Tibial nerve (tissue), 4 donors: Measurements from ENCODE around the gene S100A10.

Source experiments
- CTCF ChIP-seq, 5 experiments: fragments of 200-600 bp in 3 of 5; fragments of 450-650 bp in 2 of 5; sonication (generic) in 3 of 5; IDR thresholded peaks; one replicate each; pipeline ENCODE4 v1.5.1; 2016 to 2019; ENCODE audit warnings: antibody characterized with exemption in 5 of 5, mild to moderate bottlenecking in 3 of 5, moderate library complexity in 2 of 5
- EP300 ChIP-seq, 2 donors: sonication (generic); formaldehyde crosslinking; IDR thresholded peaks; one replicate each; pipeline ENCODE4 v1.6.1; 2017; ENCODE audit warnings: antibody characterized with exemption in 2 of 2, mild to moderate bottlenecking in 1 of 2
- POLR2A ChIP-seq, 2 donors: fragments of 450-650 bp; IDR thresholded peaks; one replicate each; pipeline ENCODE4 v1.6.1; 2017; ENCODE audit warnings: antibody characterized with exemption in 2 of 2, mild to moderate bottlenecking in 2 of 2, moderate library complexity in 2 of 2

DNA sequence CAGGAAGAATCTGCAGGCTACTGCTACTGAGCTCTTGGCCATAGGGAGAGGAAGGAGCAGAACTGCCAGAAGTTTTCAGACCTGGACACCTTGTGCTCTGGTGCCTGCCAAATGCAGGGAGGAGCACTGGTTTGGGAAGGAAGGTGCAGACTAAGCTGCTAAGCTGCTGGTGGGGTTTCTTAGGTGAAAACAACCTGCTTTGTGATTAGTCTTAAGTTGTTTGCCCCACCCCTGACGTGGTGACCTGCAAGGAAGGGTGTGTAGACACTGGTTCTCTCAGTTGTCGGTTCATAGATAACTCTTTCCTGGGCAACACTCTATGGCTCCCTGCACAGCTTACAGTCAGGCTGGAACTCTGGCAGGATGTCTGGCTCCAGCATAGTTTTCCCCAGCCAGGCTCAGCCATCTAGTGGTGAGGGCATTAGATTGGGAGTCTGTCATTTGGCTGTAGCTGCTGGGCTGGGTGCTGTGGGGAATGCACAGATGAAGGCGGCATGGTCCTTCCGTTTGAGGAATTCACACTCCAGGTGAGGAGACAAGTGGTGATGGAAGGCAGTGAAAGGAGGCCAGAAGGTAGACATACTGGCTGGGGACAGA is 10.3 kb upstream of the S100A10 start:
- TF ChIP-seq CTCF (IDR thresholded peaks at IDR 0.05) = no peak
- TF ChIP-seq POLR2A (IDR thresholded peaks at IDR 0.05) = no peak
- no peak for TF ChIP-seq EP300 (IDR thresholded peaks at IDR 0.05)
